Choroid plexus epithelial cell (primary cell): ENCODE measurements around the gene ACTN2.

Experiments
- DNase-seq: peaks from one replicate; pipeline ENCODE4 v3.0.0-alpha.2; 2010; ENCODE audit warnings: low read depth
- H3K4me3 ChIP-seq: 2 replicates; pipeline ENCODE4 v1.5.1; 2011; ENCODE audit warnings: low read depth, mild to moderate bottlenecking, control low read depth, low read length, moderate library complexity
- CTCF ChIP-seq: conservative IDR thresholded peaks from 2 replicates; pipeline ENCODE4 v1.5.1; 2011; ENCODE audit warnings: low read depth, mild to moderate bottlenecking, control low read depth, inconsistent platforms, low read length, moderate library complexity

Gene ACTN2

DNA sequence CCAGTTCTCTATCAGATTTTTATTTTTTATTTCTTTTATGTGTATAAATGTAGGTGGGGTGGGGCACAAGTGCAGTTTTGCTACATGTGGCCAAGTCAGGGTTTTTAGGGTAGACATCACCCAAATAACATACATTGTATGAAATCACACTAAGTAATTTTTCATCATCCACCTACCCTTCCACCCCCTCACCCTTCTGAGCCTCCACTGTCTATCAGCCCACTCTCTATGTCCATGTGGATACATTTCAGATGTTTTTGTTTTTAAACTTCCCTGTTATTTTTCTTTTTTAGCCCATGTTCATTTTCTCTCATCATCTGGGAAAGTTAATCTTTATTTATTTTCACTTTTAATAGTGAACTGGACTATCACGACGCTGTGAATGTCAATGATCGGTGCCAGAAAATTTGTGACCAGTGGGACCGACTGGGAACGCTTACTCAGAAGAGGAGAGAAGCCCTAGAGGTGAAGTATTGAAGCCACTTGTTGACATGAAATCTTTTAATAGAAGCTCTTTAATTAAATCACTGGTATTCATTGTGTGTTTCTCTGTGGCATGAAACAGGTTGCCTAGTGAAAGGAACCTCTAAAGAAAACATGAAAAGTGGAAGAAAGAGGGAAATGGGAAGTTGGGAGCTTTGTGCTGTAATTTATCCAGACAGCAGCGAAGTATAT lies 61.1 kb downstream of the ACTN2 start:
- H3K4me3 ChIP-seq = no peak overlapping the region
- DNase-seq = no peak
- no peak for TF ChIP-seq CTCF

DNA sequence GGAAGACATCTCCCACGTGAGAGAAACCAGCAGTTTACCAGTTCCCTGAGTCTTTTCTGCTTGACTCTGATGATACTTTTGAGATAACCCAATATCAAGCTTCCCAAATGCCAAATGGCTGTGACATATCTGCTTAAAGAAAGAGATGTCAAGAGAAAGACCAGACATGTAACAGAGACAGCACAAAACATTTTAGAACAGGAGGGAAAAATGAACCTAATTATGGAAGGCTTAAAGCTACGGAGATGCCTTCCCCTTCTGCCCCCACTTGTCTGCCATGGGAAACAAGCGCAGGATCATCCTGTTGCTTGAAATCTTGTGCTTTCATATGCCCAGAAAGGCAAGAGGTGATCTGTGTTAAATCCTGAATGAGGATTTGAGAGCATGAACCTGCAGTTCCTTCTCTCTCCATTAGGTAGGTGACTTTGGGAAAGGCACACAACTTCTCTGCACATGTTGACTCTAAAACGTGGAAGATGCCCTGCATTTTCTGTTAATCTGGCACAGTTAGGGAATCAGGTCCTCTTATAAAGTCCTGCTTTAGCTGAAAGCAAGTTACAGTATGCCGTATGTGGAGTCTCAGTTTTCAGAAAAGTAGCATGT lies 62.1 kb downstream of the ACTN2 start:
- DNase-seq = peak; percentile 15
- TF ChIP-seq CTCF = peak; percentile 36
- H3K4me3 ChIP-seq = no peak overlapping the region

DNA sequence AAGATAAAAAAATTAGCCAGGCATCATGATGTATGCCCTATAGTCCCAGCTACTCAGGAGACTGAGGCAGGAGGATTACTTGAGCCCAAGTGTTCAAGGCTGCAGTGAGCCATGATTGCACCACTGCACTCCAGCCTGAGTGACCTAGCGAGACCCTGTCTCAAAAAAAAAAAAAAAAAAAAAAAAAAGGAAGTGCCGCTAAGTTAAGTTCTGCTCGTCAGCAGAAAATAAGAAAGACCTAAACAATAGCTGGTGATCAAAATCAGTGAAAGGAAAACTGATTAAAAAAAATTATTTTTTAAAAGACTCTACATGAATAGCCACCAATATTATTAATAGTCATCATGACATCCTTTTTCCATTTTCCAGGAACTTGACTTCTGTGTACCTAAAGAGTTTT lies 64.6 kb downstream of the ACTN2 start:
- no peak overlapping the region for H3K4me3 ChIP-seq
- no peak for DNase-seq
- TF ChIP-seq CTCF = no peak

DNA sequence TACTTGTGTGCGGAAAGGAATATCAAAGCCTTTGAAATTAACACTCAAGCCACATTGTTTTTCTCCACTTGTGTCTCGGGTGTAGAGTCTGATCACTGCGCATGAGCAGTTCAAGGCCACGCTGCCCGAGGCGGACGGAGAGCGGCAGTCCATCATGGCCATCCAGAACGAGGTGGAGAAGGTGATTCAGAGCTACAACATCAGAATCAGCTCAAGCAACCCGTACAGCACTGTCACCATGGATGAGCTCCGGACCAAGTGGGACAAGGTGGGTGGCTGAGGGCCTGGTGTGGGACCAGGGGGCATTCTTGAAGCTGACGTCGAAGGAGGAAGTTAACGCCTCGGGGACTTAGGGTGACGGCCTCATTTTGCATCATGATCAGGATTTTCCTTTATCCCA lies 65.1 kb downstream of the ACTN2 start:
- no peak overlapping the region for H3K4me3 ChIP-seq
- TF ChIP-seq CTCF = no peak
- DNase-seq = no peak

DNA sequence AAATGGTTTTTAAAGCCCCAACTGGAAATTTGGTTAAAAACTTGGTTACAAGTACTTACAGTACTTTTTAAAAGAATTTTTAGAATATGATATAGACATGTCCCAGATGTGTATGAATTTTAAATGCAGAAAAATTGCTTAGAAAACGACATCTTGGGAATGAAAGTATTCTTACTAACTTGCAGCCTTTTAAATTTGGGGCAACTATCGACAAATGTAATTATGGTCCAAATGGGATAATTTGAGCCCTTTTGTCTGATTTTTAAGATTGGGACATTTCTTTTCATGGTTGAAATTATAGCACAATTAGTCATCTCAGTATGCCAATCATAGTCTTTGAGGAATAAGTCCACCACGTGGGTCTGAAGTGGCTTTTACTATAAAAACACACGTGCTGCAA lies 65.6 kb downstream of the ACTN2 start:
- no peak for DNase-seq
- no peak for TF ChIP-seq CTCF
- no peak overlapping the region for H3K4me3 ChIP-seq

DNA sequence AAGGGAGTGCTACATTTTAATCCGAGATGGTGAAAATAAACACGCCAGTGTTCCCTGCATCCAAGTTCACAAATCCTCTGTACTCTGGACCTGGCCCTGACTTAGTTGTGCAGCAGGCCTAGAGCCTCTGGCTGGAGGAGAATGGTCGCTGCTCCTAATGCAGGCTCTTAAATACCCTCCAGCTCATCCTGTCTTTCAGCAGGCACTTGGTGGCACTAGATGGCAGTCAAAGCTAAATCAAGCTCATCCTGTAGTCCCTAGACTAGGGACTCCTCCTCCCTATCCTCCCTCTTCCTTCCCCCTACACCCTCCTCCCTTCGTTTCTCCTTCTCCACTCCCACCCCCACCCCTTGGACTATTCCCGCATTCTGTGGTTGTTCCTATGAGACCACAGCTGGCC lies 67.2 kb downstream of the ACTN2 start:
- TF ChIP-seq CTCF = peak; percentile 55
- DNase-seq = peak; percentile 72
- no peak overlapping the region for H3K4me3 ChIP-seq

- no peak for TF ChIP-seq CTCF
- H3K4me3 ChIP-seq = no peak overlapping the region
- no peak for DNase-seq
These were observed 67.7 kb downstream of the ACTN2 start for GRCh38 chr1:236753964-236754363.
